ENCODE measurements around the gene SLC23A1.
"Not testable (repeated sequence)": the region's sequence is repeated elsewhere in the genome, so short reads cannot be mapped to it uniquely, and the experiment has no call there.

The SLC23A1 gene

GRCh38 chr5:139389701-139390638 is 6.9 kb upstream of the SLC23A1 start, which contains the start of gene MZB1:
TSS of gene MZB1 (minus strand) at chr5:139389913. CDS start at chr5:139389856, 57 bp downstream.
- H3K4me3 ChIP-seq (ENCODE audit: low read length), result peak within 1 kb of the TSS; percentile 99
- H3K27me3 ChIP-seq (ENCODE audit: control insufficient read depth, low read length), result no peaks in the 10 kb centered on the region

GRCh38 chr5:139388198-139388821 is 5.2 kb upstream of the SLC23A1 start:
- H3K9me2 ChIP-seq (replicated peaks; ENCODE audit: control insufficient read depth, low read length), result no peaks in the 10 kb centered on the region
- H4K20me1 ChIP-seq (ENCODE audit: control insufficient read depth, insufficient read depth, low read depth, low read length), result no peaks in the 10 kb centered on the region; the same call in 1 of the 2 replicates
- peak overlapping the region; percentile 99 for H3K4me3 ChIP-seq (ENCODE audit: low read length)
- no peaks in the 10 kb centered on the region for H3K27me3 ChIP-seq (ENCODE audit: control insufficient read depth, low read length)
- H3K36me3 ChIP-seq (ENCODE audit: control insufficient read depth, low read length), result peaks cover 73% of the 10 kb centered on the region
- H3K4me1 ChIP-seq (ENCODE audit: control insufficient read depth, low read length), result peaks cover 81% of the 10 kb centered on the region
- peaks cover 69% of the 10 kb centered on the region for H3K79me2 ChIP-seq (ENCODE audit: control insufficient read depth, low read length)
- peak overlapping the region; percentile 99 for H3K27ac ChIP-seq (ENCODE audit: low read depth, low read length)
- H3K4me2 ChIP-seq (ENCODE audit: low read length), result peak overlapping the region; percentile 99
- H3K9me3 ChIP-seq (ENCODE audit: control insufficient read depth, insufficient read depth, low read length), result no peaks in the 10 kb centered on the region
- TF ChIP-seq, protein P1, sequence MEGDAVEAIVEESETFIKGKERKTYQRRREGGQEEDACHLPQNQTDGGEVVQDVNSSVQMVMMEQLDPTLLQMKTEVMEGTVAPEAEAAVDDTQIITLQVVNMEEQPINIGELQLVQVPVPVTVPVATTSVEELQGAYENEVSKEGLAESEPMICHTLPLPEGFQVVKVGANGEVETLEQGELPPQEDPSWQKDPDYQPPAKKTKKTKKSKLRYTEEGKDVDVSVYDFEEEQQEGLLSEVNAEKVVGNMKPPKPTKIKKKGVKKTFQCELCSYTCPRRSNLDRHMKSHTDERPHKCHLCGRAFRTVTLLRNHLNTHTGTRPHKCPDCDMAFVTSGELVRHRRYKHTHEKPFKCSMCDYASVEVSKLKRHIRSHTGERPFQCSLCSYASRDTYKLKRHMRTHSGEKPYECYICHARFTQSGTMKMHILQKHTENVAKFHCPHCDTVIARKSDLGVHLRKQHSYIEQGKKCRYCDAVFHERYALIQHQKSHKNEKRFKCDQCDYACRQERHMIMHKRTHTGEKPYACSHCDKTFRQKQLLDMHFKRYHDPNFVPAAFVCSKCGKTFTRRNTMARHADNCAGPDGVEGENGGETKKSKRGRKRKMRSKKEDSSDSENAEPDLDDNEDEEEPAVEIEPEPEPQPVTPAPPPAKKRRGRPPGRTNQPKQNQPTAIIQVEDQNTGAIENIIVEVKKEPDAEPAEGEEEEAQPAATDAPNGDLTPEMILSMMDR (IDR thresholded peaks at IDR 0.05; ENCODE audit: low read depth, low read length, poor library complexity, severe bottlenecking), result no peak
- TF ChIP-seq EZH2phosphoT487 (IDR thresholded peaks at IDR 0.05; ENCODE audit: borderline replicate concordance, low read length), result no peak
- H3F3A ChIP-seq (ENCODE audit: control insufficient read depth, insufficient read depth), result peaks cover 65% of the 10 kb centered on the region

More at GRCh38 chr5:139389701-139390638, 6.9 kb upstream of the SLC23A1 start, which contains the start of gene MZB1:
- Histone ChIP-seq H3K9me2 (replicated peaks; ENCODE audit: control insufficient read depth, low read length) (no peaks in the 10 kb centered on the region), H3K9me3 (ENCODE audit: control insufficient read depth, insufficient read depth, low read length) (no peaks in the 10 kb centered on the region), H3K36me3 (ENCODE audit: control insufficient read depth, low read length) (peaks cover 84% of the 10 kb centered on the region), H3K4me1 (ENCODE audit: control insufficient read depth, low read length) (peaks cover 74% of the 10 kb centered on the region), H3K27ac (ENCODE audit: low read depth, low read length) (peak within 1 kb of the TSS; percentile 99), H3F3A (ENCODE audit: control insufficient read depth, insufficient read depth) (peaks cover 48% of the 10 kb centered on the region), H3K4me2 (ENCODE audit: low read length) (peak within 1 kb of the TSS; percentile 99), H3K79me2 (ENCODE audit: control insufficient read depth, low read length) (peaks cover 85% of the 10 kb centered on the region), H4K20me1 (ENCODE audit: control insufficient read depth, insufficient read depth, low read depth, low read length) (no peaks in the 10 kb centered on the region; the same call in 1 of the 2 replicates)
- TF ChIP-seq, protein P1 (IDR thresholded peaks at IDR 0.05; ENCODE audit: low read depth, low read length, poor library complexity, severe bottlenecking), result no peak
- TF ChIP-seq EZH2phosphoT487 (IDR thresholded peaks at IDR 0.05; ENCODE audit: borderline replicate concordance, low read length), result no peak

GRCh38 chr5:139387611-139388197 is 4.6 kb upstream of the SLC23A1 start:
- no peaks in the 10 kb centered on the region for H3K9me3 ChIP-seq (ENCODE audit: control insufficient read depth, insufficient read depth, low read length)
- H3K36me3 ChIP-seq (ENCODE audit: control insufficient read depth, low read length), result peaks cover 72% of the 10 kb centered on the region
- H3K27ac ChIP-seq (ENCODE audit: low read depth, low read length), result peak overlapping the region; percentile 99
- peak overlapping the region; percentile 99 for H3K4me3 ChIP-seq (ENCODE audit: low read length)
- H3K4me2 ChIP-seq (ENCODE audit: low read length), result peak overlapping the region; percentile 99
- TF ChIP-seq, protein P1 (IDR thresholded peaks at IDR 0.05; ENCODE audit: low read depth, low read length, poor library complexity, severe bottlenecking), result no peak
- TF ChIP-seq EZH2phosphoT487 (IDR thresholded peaks at IDR 0.05; ENCODE audit: borderline replicate concordance, low read length), result no peak
- peaks cover 63% of the 10 kb centered on the region for H3K79me2 ChIP-seq (ENCODE audit: control insufficient read depth, low read length)
- H3K9me2 ChIP-seq (replicated peaks; ENCODE audit: control insufficient read depth, low read length), result no peaks in the 10 kb centered on the region
- no peaks in the 10 kb centered on the region; the same call in 1 of the 2 replicates for H4K20me1 ChIP-seq (ENCODE audit: control insufficient read depth, insufficient read depth, low read depth, low read length)
- peaks cover 67% of the 10 kb centered on the region for H3F3A ChIP-seq (ENCODE audit: control insufficient read depth, insufficient read depth)
- no peaks in the 10 kb centered on the region for H3K27me3 ChIP-seq (ENCODE audit: control insufficient read depth, low read length)
- peaks cover 82% of the 10 kb centered on the region for H3K4me1 ChIP-seq (ENCODE audit: control insufficient read depth, low read length)

- Histone ChIP-seq H3K4me3 (ENCODE audit: low read length) (peak overlapping the region; percentile 99), H3K4me1 (ENCODE audit: control insufficient read depth, low read length) (peaks cover 89% of the 10 kb centered on the region), H3K36me3 (ENCODE audit: control insufficient read depth, low read length) (peaks cover 70% of the 10 kb centered on the region), H3K4me2 (ENCODE audit: low read length) (peak overlapping the region; percentile 99), H3F3A (ENCODE audit: control insufficient read depth, insufficient read depth) (peaks cover 69% of the 10 kb centered on the region), H3K79me2 (ENCODE audit: control insufficient read depth, low read length) (peaks cover 59% of the 10 kb centered on the region), H3K27ac (ENCODE audit: low read depth, low read length) (peak overlapping the region; percentile 99)
- not testable (repeated sequence) for H3K9me3 ChIP-seq (ENCODE audit: control insufficient read depth, insufficient read depth, low read length); H3K27me3 ChIP-seq (ENCODE audit: control insufficient read depth, low read length); H3K9me2 ChIP-seq (replicated peaks; ENCODE audit: control insufficient read depth, low read length); H4K20me1 ChIP-seq (ENCODE audit: control insufficient read depth, insufficient read depth, low read depth, low read length)
These were observed 3.9 kb upstream of the SLC23A1 start for GRCh38 chr5:139386956-139387355.

Measured in DOHH2 (cell line).